ENCODE measurements around the gene MRPL58.

GRCh38 chr17:75010683-75011400 lies 1.6 kb upstream of the MRPL58 start:
- TF ChIP-seq CTCF (IDR thresholded peaks at IDR 0.05), result no peak
- no peak for TF ChIP-seq POLR2A (IDR thresholded peaks at IDR 0.05)
